Left lung (tissue), 10 donors: Measurements from ENCODE around the gene PYHIN1. TPM values are rescaled to one million over a fixed set of nuclear protein-coding genes. Genes with fewer than 3 reads are reported as not detected.

Source experiments
- ATAC-seq: fragments of 200-7000 bp; cut with Tn5 transposase; one replicate; pipeline ENCODE4 v1.9.1; 2020; ENCODE audit warnings: moderate library complexity
- DNase-seq, 4 donors: peaks; one replicate each; pipeline ENCODE4 v3.0.0-alpha.2; 2013 to 2020
- H3K27ac ChIP-seq, 2 donors: fragments of 200-600 bp; sonication (generic) in 1 of 2; one replicate each; pipeline versions ENCODE4 v1.5.0 to v1.8.0; 2020 to 2021
- H3K27me3 ChIP-seq, 2 donors: fragments of 200-600 bp; sonication (generic) in 1 of 2; one replicate each; pipeline versions ENCODE4 v1.5.0 to v1.8.0; 2020 to 2021
- H3K36me3 ChIP-seq, 2 donors: fragments of 200-600 bp; sonication (generic) in 1 of 2; one replicate each; pipeline versions ENCODE4 v1.5.0 to v1.8.0; 2020 to 2021
- H3K4me1 ChIP-seq, 2 donors: fragments of 200-600 bp; one replicate each; pipeline ENCODE4 v1.8.0; 2021
- H3K4me3 ChIP-seq, 2 donors: fragments of 200-600 bp; sonication (generic) in 1 of 2; one replicate each; pipeline versions ENCODE4 v1.5.0 to v1.8.0; 2020 to 2021; ENCODE audit warnings: mild to moderate bottlenecking in 1 of 2
- H3K9me3 ChIP-seq, 2 donors: fragments of 200-600 bp; sonication (generic) in 1 of 2; one replicate each; pipeline versions ENCODE4 v1.5.0 to v1.8.0; 2020 to 2021
- intact Hi-C, 2 donors: fragments of 100-400 bp; cut with DNase I; formaldehyde crosslinking; loops; one replicate each; pipeline versions ENCODE4 v1.11.2 to v1.14.2; 2022
- polyA plus RNA-seq, 6 donors: library from polyadenylated mRNA; unstranded; fragments of 120-200 nt; gene quantifications; one replicate each; pipeline ENCODE4 v1.2.1, GENCODE V29; 2013; ENCODE audit not compliant: insufficient read length in 6 of 6
- total RNA-seq, 2 donors: library from RNA; stranded (reverse); fragmentation: NEBNext Ultra II Directional; extraction: Animal tissue kit (Norgen Biotek cat#: 25700); gene quantifications; one replicate each; pipeline ENCODE4 v1.2.1, GENCODE V29; 2021
- TF ChIP-seq, protein P1 (sequence below), 2 donors: fragments of 200-600 bp; sonication (generic) in 1 of 2; IDR thresholded peaks; one replicate each; pipeline versions ENCODE4 v1.5.0 to v1.8.0; 2021; ENCODE audit warnings: antibody characterized with exemption in 2 of 2
- donor health status: DM: no; HTN: yes; CAD: no.
- donor health status: DM: no; HTN: no; CAD: no.

Gene PYHIN1
- total and polyA plus RNA-seq, 8 donors, result 0.53 to 3.5 (median 1.3) TPM

DNA sequence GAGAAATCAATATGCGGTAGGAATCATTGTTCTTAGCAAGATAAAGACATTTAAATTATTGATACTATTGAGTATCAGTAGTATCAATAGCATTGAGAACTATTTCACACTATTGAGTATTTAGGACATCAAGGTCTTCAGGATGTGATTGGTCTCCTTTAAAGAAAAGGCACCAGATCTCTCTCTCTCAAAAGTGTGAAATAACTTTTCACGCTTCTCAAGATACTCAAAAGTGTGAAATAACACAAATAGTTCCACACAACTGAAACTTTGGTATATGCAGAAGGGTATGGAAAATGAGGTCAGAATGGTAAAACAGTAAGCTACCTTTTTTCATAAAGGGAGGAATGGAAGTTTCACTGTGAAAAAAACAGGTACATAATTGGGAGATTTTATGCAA, 6.7 kb upstream of the PYHIN1 start:
- Histone ChIP-seq H3K4me3 (no peak overlapping the region), H3K27me3 (no peaks in the 10 kb centered on the region), H3K9me3 (peaks cover 0 to 24% of the 10 kb centered on the region in 2 donors), H3K36me3 (no peaks in the 10 kb centered on the region), H3K4me1 (no peaks in the 10 kb centered on the region), H3K27ac (no peak overlapping the region)
- ATAC-seq (no peak), DNase-seq (no peak)
- TF ChIP-seq, protein P1, sequence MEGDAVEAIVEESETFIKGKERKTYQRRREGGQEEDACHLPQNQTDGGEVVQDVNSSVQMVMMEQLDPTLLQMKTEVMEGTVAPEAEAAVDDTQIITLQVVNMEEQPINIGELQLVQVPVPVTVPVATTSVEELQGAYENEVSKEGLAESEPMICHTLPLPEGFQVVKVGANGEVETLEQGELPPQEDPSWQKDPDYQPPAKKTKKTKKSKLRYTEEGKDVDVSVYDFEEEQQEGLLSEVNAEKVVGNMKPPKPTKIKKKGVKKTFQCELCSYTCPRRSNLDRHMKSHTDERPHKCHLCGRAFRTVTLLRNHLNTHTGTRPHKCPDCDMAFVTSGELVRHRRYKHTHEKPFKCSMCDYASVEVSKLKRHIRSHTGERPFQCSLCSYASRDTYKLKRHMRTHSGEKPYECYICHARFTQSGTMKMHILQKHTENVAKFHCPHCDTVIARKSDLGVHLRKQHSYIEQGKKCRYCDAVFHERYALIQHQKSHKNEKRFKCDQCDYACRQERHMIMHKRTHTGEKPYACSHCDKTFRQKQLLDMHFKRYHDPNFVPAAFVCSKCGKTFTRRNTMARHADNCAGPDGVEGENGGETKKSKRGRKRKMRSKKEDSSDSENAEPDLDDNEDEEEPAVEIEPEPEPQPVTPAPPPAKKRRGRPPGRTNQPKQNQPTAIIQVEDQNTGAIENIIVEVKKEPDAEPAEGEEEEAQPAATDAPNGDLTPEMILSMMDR (IDR thresholded peaks at IDR 0.05), result no peak
- intact Hi-C loops, result no loop called here

DNA sequence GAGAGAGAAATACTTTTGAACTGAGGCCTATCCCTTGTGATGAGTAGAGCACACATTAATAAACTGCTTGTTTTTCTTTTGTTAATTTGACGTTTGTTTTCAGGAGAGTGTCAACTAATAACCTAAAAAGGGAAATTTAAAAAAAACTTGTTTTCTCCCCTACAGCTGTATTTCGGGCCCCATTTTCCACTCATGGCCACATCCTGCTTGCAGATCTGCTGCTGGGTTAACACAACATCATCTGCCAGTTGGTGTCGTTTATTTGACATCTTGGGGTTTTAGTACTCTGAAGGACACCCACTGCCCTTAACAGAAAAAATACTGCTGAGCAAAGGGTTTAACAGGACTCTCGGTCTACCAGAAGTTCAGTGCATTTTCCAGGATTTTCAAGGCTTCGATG, 848 bp upstream of the PYHIN1 start:
- Histone ChIP-seq H3K9me3 (peaks cover 0 to 12% of the 10 kb centered on the region in 2 donors), H3K4me1 (no peaks in the 10 kb centered on the region), H3K4me3 (no peak overlapping the region), H3K36me3 (no peaks in the 10 kb centered on the region), H3K27ac (no peak overlapping the region), H3K27me3 (no peaks in the 10 kb centered on the region)
- DNase-seq, result no peak
- intact Hi-C loops, result no loop called here
- TF ChIP-seq, protein P1 (IDR thresholded peaks at IDR 0.05), result no peak
- no peak for ATAC-seq

DNA sequence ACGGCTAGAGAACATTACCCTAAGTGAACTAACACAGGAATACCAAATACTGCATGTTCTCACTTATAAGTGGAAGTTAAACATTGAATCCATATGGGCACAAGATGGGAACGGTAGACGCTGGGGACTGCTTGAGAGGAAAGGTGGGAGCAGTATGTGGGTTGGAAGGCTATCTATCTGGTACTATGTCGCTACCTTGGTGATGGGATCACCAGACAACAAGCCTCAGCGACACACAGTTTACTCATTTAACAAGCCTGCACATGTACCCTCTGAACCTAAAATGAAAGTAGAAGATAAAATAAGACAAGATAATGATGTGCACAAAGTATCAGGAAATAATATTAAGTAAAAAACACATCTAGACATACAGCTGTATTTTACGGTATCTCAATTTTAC, 819 bp downstream of the PYHIN1 start:
- DNase-seq, result no peak
- Histone ChIP-seq H3K36me3 (no peaks in the 10 kb centered on the region), H3K4me1 (no peaks in the 10 kb centered on the region), H3K27me3 (no peaks in the 10 kb centered on the region), H3K4me3 (peak overlapping the region in 1 of 2 donors; percentile 21), H3K9me3 (peaks cover 0 to 5% of the 10 kb centered on the region in 2 donors), H3K27ac (peak overlapping the region in 1 of 2 donors; percentile 1)
- TF ChIP-seq, protein P1 (IDR thresholded peaks at IDR 0.05), result no peak
- ATAC-seq, result no peak
- intact Hi-C loops, result no loop called here

DNA sequence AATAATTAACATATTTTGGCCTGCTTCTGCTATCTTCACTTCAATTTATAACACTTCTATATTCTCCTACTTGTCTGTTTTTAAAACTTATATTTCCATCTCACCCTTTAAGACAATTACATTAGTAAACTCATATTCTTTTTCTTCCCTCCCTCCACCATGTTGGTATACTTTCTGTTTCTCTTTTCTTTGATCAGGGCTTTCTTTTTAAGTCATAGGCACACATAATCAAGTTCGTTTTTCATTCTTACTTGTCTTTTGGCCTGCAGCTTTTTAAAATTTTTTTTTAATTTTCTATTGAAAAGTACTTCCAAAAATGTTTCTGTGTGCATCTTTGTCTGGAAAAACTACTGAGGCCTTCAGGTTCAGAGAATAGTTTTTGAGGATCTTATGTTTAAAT, 2.3 kb downstream of the PYHIN1 start:
- H3K9me3 ChIP-seq, result no peaks in the 10 kb centered on the region
- no peak for ATAC-seq

DNA sequence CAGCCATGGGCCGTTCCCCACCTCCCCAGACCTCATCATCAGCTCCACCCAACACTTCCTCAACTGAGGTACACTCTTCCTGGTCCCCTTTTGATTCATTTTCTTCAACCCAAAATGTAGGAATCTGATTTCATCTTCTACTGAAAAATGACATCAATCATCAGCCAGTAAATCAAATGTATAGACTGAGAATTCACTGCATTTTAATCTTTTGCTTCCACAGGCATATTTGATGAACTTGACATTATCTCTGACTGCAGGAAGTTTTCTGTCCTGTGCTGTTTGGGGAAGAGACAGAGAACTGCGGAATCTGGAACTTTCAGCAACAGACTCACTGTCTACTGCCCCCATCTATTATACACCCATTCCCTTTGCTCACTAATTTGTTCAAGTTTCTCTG, 7.8 kb downstream of the PYHIN1 start:
- ATAC-seq, result no peak
- TF ChIP-seq, protein P1 (IDR thresholded peaks at IDR 0.05), result no peak
- Histone ChIP-seq H3K36me3 (no peaks in the 10 kb centered on the region), H3K27ac (no peak overlapping the region), H3K4me1 (no peaks in the 10 kb centered on the region), H3K27me3 (no peaks in the 10 kb centered on the region), H3K9me3 (no peaks in the 10 kb centered on the region), H3K4me3 (no peak overlapping the region)
- DNase-seq, result no peak
- intact Hi-C loops, result no loop called here

More for the DNA sequence above, 2.3 kb downstream of the PYHIN1 start:
- no peak for DNase-seq
- Histone ChIP-seq H3K4me3 (peak overlapping the region in 1 of 2 donors; percentile 3), H3K4me1 (no peaks in the 10 kb centered on the region), H3K36me3 (no peaks in the 10 kb centered on the region), H3K27ac (no peak overlapping the region), H3K27me3 (no peaks in the 10 kb centered on the region)
- TF ChIP-seq, protein P1 (IDR thresholded peaks at IDR 0.05), result no peak
- intact Hi-C loops, result no loop called here
